A172 (cell line): ENCODE measurements around the gene EPHA5. TPM values are rescaled to one million over a fixed set of nuclear protein-coding genes. Genes with fewer than 3 reads are reported as not detected.
"Not testable (repeated sequence)": the region's sequence is repeated elsewhere in the genome, so short reads cannot be mapped to it uniquely, and the experiment has no call there.

Experiments
- DNase-seq: peaks from one replicate; pipeline ENCODE4 v3.0.0-alpha.2; 2015; ENCODE audit warnings: low spot score
- total RNA-seq: library from RNA; depleted of rRNA; stranded (reverse); fragments of >200 nt; shearing (Covaris generic); gene quantifications from 2 replicates; pipeline ENCODE4 v1.2.3, GENCODE V29; 2014

Gene EPHA5
- total RNA-seq, 1 experiment from 2014 or later: not detected

GRCh38 chr4:65370709-65371108 is 299.6 kb downstream of the EPHA5 start:
- no peak for DNase-seq

GRCh38 chr4:65367306-65367705 is 303.0 kb downstream of the EPHA5 start:
- no peak for DNase-seq

- no peak for DNase-seq
Measured at GRCh38 chr4:65358914-65359313, 311.4 kb downstream of the EPHA5 start.

DNA sequence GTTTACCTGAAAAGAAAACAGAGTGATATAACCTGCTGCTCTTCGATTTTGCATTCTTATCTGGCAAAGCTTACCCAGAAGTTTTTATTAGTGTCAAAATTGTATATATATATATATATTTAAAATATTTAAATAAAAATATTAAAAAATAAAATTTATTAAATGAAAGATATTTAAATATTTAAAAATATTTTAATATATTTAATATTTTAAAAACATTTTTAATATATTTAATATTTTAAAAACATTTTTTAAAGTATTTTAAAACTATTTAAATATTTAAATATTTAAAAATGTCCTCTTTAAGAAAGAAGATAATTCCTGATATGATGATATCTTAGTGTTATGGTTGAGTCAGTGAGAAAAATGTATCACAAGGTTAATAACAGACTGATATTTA is 317.2 kb downstream of the EPHA5 start:
- DNase-seq: no peak

- no peak for DNase-seq
Measured at GRCh38 chr4:65344278-65344825, 325.9 kb downstream of the EPHA5 start.

GRCh38 chr4:65343342-65343741 is 326.9 kb downstream of the EPHA5 start:
- DNase-seq: no peak

GRCh38 chr4:65341557-65341956 is 328.7 kb downstream of the EPHA5 start:
- DNase-seq: no peak

DNA sequence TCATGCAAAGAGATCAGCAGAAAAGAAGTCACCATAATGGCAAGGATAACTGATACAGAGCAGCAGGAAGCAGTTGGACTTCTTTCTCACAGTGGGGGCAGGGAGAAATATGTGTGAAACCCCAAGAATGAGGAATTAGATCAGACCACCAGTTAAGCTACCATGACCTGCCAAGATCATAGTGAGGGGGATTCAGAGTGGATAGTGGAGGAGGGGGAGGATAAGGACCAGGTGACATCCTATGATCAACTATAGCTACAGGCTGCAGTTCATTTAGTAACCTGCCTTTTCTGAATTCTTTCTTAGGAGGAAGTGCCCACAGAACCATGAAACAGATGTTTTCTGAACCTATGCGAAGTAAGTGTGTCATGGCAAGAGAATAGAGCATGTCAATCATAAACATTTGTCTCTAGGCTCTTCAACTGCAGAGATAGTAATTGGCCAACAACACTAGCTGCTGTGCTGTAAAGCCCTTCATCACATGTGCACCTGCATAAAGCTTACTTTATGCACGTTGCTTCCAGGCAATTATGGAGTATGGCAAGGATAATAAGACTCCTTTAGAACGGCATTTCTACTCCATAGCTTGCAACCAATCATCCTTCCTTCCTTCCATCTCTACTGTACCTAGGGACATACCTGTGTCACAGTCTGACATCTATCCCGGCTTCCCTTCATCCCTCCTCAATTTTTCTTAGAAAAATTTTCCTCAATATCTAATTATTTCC is 329.7 kb downstream of the EPHA5 start:
- no peak for DNase-seq

DNA sequence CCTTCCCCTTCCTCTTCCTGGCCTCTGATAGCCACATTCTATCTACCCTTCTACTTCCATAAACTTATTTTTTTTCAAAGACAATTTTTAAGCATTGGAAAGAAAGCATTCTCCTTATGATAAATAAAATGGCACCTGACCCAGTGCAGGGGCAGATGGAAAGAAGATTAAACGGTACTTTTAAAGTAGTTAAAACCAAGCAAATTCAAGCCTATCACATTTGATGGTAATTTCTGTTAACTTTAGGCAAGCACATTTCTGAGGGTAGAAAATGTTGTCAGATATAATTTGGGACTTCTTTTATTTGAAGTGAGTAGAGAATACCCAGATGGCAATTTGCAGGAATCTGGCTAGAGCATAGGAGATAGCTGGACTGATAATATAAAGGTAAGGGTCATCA is 332.9 kb downstream of the EPHA5 start:
- DNase-seq: no peak

DNA sequence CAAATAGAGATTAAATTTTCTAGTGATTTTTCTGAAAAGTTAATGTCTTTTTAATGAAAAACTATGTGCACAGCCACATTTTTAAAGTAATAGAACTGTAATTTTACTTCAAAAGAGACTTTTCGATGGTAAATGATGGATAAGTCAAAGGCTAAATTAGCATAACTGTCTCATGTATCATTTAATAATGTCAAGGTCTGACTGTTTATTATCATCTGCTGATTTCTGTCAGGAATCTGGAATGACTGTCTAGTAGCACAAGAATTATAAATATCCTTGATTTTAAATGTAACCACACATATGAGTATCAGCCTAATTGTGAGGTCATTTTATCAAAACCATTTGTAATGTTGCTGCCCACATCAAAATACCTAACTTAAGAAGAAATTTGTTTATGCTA is 333.8 kb downstream of the EPHA5 start:
- DNase-seq: no peak

GRCh38 chr4:65316534-65316933 is 353.8 kb downstream of the EPHA5 start:
- no peak for DNase-seq

- no peak for DNase-seq
Measured at GRCh38 chr4:65311120-65311519, 359.2 kb downstream of the EPHA5 start.

DNA sequence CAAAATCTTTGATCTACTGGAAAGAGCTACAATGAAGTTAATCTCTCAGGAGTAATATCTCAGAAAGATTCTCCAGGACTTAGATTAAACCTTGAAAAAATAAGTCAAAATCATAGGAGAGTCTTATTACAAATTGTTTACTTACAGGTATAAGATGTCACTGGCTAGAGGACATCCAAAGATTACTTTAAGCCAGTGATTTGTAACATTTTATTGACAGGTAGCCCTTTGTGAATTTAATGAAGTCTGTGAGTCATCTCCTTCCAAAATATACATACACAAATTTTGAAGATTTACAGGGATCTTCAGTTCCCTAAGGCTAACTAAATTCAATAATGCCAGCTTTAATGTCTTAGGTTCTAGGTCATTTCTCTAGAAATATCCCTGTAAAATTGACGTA is 359.7 kb downstream of the EPHA5 start:
- DNase-seq: no peak

GRCh38 chr4:65308626-65309025 is 361.7 kb downstream of the EPHA5 start:
- DNase-seq: not testable (repeated sequence)

- no peak for DNase-seq
Measured at GRCh38 chr4:65302145-65302544, 368.1 kb downstream of the EPHA5 start.

DNA sequence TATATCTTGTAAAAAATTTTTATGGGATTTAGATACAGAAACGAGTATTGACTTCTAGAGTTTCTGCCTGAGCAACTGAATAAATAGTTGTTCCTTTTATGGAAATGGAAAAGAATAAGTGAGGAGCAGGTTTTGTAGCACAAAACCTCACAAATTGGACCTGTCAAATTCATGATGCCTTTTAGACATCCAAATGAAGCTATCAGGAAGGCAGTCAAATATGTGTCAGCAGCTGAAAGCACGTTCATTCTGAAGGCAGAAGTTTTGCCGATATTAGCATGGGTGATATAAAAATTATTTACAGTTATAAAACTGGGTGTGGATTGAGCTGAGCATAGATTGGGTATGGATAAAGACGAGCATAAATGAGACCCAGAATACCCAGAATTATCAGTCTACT is 374.0 kb downstream of the EPHA5 start:
- DNase-seq: no peak

- peak; percentile 0 for DNase-seq
Measured at GRCh38 chr4:65287071-65287470, 383.2 kb downstream of the EPHA5 start.
